Caco-2 (cell line): Measurements from ENCODE around the gene NCAM2. TPM values are rescaled to one million over a fixed set of nuclear protein-coding genes. Genes with fewer than 3 reads are reported as not detected.

Source experiments
- BruUV-seq: library from RNA; stranded (reverse); fragments of 400-500 nt; replicated peaks from 2 replicates; lab custom pipeline; 2021; lab: Mats Ljungman, UMichigan
- CTCF ChIA-PET: fragments of 300-600 bp; sonication (Branson Sonifier 250); formaldehyde crosslinking; loops from one replicate; lab custom pipeline; 2022; ENCODE audit warnings: antibody characterized with exemption; lab: Charles Lee
- POLR2A ChIA-PET: fragments of 300-600 bp; sonication (Branson Sonifier 250); formaldehyde crosslinking; loops from one replicate; lab custom pipeline; 2022; ENCODE audit warnings: antibody characterized with exemption; lab: Charles Lee
- DNase-seq, 2 experiments: peaks; one replicate each; pipeline versions ENCODE4 v3.0.0 to v3.0.0-alpha.2; 2020 to 2022
- H3K27me3 ChIP-seq: replicated peaks from 2 replicates; pipeline ENCODE4 v1.6.0; 2011; ENCODE audit warnings: low read length; ENCODE audit not compliant: control insufficient read depth, insufficient read depth
- H3K36me3 ChIP-seq: 2 replicates; pipeline ENCODE4 v1.5.1; 2011; ENCODE audit warnings: low read length; ENCODE audit not compliant: control insufficient read depth, insufficient read depth
- H3K4me1 ChIP-seq: fragments of 250-450 bp; sonication (Bioruptor Pico); 2 replicates; pipeline ENCODE4 v1.5.1; 2020; ENCODE audit warnings: mild to moderate bottlenecking
- H3K4me3 ChIP-seq: 2 replicates; pipeline ENCODE4 v1.5.1; 2011; ENCODE audit warnings: low read depth, mild to moderate bottlenecking, control low read depth, low read length
- H3K9me3 ChIP-seq: fragments of 250-450 bp; sonication (Bioruptor Pico); 2 replicates; pipeline ENCODE4 v1.5.1; 2020; ENCODE audit warnings: mild to moderate bottlenecking, moderate library complexity
- H3K27ac Mint-ChIP-seq: one replicate; pipeline ENCODE4 v1.8.0; 2022; ENCODE audit warnings: mixed read lengths; ENCODE audit not compliant: unreplicated experiment
- H3K27me3 Mint-ChIP-seq: one replicate; pipeline ENCODE4 v1.8.0; 2022; ENCODE audit warnings: mixed read lengths; ENCODE audit not compliant: insufficient read depth, unreplicated experiment
- H3K36me3 Mint-ChIP-seq: one replicate; pipeline ENCODE4 v1.8.0; 2022; ENCODE audit warnings: mild to moderate bottlenecking, mixed read lengths; ENCODE audit not compliant: insufficient read depth, unreplicated experiment
- H3K4me1 Mint-ChIP-seq: one replicate; pipeline ENCODE4 v1.8.0; 2022; ENCODE audit warnings: low read depth, mixed read lengths; ENCODE audit not compliant: unreplicated experiment
- H3K4me3 Mint-ChIP-seq: one replicate; pipeline ENCODE4 v1.8.0; 2022; ENCODE audit warnings: mild to moderate bottlenecking, moderate library complexity, mixed read lengths; ENCODE audit not compliant: unreplicated experiment
- H3K9me3 Mint-ChIP-seq: one replicate; pipeline ENCODE4 v1.8.0; 2022; ENCODE audit warnings: mixed read lengths; ENCODE audit not compliant: unreplicated experiment
- intact Hi-C: fragments of 100-400 bp; cut with micrococcal nuclease; formaldehyde crosslinking; loops from one replicate; pipeline ENCODE4 v1.10.0; 2022; ENCODE audit not compliant: unreplicated experiment
- total RNA-seq: library from RNA; stranded (reverse); gene quantifications from 2 replicates; pipeline ENCODE4 v1.2.3, GENCODE V29; 2022
- TF ChIP-seq, protein P1 (sequence below), 2 experiments: fragments of 200-600 bp in 1 of 2; IDR thresholded peaks; 1 replicate in 1 of 2; 2 replicates in 1 of 2; pipeline versions ENCODE4 v1.5.1 to v1.8.0; 2011 to 2022; ENCODE audit warnings: antibody characterized with exemption in 1 of 2, control low read depth in 1 of 2, inconsistent platforms in 1 of 2, low read depth in 1 of 2, low read length in 1 of 2, mild to moderate bottlenecking in 1 of 2, moderate library complexity in 1 of 2; ENCODE audit not compliant: insufficient read depth in 1 of 2, severe bottlenecking in 1 of 2, unreplicated experiment in 1 of 2

Gene NCAM2
- total RNA-seq, 1 experiment from 2014 or later = not detected

DNA sequence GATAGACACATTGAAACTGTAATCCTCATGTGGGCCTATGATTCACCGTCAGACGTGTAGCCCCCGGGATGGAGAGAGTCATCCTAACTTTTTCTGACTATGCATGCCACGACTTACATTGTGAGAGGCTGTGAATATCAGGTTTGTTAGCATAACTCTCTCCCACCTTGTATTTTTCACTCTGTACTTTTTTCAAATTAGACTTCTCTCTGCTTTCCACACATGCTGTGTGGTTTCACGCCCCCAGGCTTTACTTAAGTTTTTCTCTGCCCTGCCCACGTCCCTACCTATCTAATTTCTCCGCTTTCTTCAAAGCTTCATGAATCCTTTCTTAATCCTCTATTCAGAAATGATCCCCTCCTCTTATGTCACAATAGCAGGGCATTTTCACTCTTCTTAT lies 3.4 kb upstream of the NCAM2 start:
- intact Hi-C loops = loop anchor here (5.0 kb wide), 1 partner anchor 168 kb away; no protein-coding TSS in a partner anchor
- H3K27me3 Mint-ChIP-seq = peaks cover 6% of the 10 kb centered on the region
- ChIA-PET CTCF (no interaction called here), POLR2A (no interaction called here)
- no peak overlapping the region for H3K4me3 Mint-ChIP-seq
- no peaks in the 10 kb centered on the region for H3K4me1 ChIP-seq
- H3K9me3 ChIP-seq = no peaks in the 10 kb centered on the region
- no peaks in the 10 kb centered on the region for H3K27me3 ChIP-seq
- TF ChIP-seq, protein P1, sequence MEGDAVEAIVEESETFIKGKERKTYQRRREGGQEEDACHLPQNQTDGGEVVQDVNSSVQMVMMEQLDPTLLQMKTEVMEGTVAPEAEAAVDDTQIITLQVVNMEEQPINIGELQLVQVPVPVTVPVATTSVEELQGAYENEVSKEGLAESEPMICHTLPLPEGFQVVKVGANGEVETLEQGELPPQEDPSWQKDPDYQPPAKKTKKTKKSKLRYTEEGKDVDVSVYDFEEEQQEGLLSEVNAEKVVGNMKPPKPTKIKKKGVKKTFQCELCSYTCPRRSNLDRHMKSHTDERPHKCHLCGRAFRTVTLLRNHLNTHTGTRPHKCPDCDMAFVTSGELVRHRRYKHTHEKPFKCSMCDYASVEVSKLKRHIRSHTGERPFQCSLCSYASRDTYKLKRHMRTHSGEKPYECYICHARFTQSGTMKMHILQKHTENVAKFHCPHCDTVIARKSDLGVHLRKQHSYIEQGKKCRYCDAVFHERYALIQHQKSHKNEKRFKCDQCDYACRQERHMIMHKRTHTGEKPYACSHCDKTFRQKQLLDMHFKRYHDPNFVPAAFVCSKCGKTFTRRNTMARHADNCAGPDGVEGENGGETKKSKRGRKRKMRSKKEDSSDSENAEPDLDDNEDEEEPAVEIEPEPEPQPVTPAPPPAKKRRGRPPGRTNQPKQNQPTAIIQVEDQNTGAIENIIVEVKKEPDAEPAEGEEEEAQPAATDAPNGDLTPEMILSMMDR (IDR thresholded peaks at IDR 0.05; ENCODE audit: insufficient read depth in 1 of 2, low read depth in 1 of 2, low read length in 1 of 2, severe bottlenecking in 1 of 2, unreplicated experiment in 1 of 2) = no peak
- no peaks in the 10 kb centered on the region for H3K36me3 Mint-ChIP-seq
- H3K4me3 ChIP-seq = no peak overlapping the region
- no peaks in the 10 kb centered on the region for H3K9me3 Mint-ChIP-seq
- H3K27ac Mint-ChIP-seq = no peak overlapping the region
- no peaks in the 10 kb centered on the region for H3K4me1 Mint-ChIP-seq
- H3K36me3 ChIP-seq = no peaks in the 10 kb centered on the region
- BruUV-seq = no TSS peak
- DNase-seq = no peak

DNA sequence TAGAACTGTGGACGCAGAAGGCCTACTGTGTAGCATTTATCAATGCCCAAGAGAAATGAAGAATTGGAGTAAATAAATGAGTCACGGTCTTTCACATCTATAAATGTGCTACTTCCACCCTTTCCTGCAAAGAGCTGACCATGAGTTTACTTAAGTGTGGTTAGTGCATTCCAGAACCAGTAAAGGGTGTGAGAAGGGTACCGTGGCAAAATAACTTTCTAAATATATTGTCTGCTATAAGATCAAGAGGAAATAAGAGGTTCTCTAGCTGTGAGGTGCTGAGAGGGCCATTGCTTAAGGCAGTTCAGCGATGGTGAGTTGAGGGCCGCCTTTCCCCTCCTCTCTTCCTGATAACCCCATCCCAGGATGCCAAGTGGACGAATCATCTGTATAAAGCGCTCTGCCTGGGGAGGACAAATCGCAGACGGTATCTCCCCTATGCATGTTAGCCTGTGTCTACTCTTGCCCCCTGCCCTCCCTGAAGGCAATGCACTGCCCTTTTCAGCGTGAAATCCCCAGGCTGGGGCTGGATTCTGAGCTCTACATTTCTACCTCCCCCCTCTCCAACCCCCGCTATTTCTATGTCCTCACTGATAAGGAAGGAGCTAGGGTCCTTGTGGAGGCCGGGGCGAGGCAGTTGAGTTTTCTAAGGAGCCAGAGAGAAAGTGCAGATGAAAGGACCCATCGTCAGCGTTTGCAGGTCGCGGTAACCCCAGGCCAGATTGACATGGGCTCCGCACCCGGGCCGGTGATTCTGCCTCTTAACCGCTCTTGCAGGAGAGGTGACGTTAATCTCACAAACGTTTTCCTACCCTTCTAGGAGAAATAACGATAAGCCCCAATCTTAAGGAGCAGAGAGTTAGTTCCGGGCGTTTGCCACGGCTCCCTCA lies 1.5 kb upstream of the NCAM2 start:
- TF ChIP-seq, protein P1 (IDR thresholded peaks at IDR 0.05; ENCODE audit: insufficient read depth in 1 of 2, low read depth in 1 of 2, low read length in 1 of 2, severe bottlenecking in 1 of 2, unreplicated experiment in 1 of 2) = no peak
- POLR2A ChIA-PET = no interaction called here
- no peaks in the 10 kb centered on the region for H3K9me3 ChIP-seq
- H3K4me3 ChIP-seq = no peak overlapping the region
- no peaks in the 10 kb centered on the region for H3K4me1 ChIP-seq
- H3K27me3 ChIP-seq = no peaks in the 10 kb centered on the region
- H3K36me3 ChIP-seq = no peaks in the 10 kb centered on the region
- Mint-ChIP-seq H3K9me3 (no peaks in the 10 kb centered on the region), H3K4me3 (no peak overlapping the region), H3K27ac (no peak overlapping the region), H3K36me3 (no peaks in the 10 kb centered on the region), H3K4me1 (no peaks in the 10 kb centered on the region), H3K27me3 (peaks cover 11% of the 10 kb centered on the region)
- no TSS peak for BruUV-seq
- CTCF ChIA-PET = no interaction called here
- intact Hi-C loops = loop anchor here (5.0 kb wide), 1 partner anchor 166 kb away; no protein-coding TSS in a partner anchor
- no peak for DNase-seq

DNA sequence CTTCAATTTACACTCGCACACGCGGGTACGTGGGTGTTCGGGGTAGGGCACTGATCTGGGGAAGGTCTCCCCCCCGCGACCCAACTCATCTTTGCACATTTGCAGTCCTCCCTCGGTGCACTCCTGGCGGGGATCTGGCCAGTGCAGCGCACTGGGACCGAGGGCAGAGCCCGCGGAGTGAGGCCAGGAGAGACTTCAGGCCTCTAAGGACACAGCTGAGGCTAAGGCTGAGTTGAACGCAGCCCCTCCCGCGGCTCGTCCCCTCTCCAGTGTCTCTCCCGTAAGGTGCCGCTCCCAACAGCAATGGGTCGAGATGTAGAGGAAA lies 936 bp upstream of the NCAM2 start:
- TF ChIP-seq, protein P1 (IDR thresholded peaks at IDR 0.05; ENCODE audit: insufficient read depth in 1 of 2, low read depth in 1 of 2, low read length in 1 of 2, severe bottlenecking in 1 of 2, unreplicated experiment in 1 of 2) = no peak
- H3K27me3 ChIP-seq = no peaks in the 10 kb centered on the region
- no peak overlapping the region for H3K4me3 ChIP-seq
- no peak for DNase-seq
- Mint-ChIP-seq H3K36me3 (no peaks in the 10 kb centered on the region), H3K9me3 (no peaks in the 10 kb centered on the region), H3K4me1 (no peaks in the 10 kb centered on the region), H3K4me3 (no peak overlapping the region), H3K27ac (no peak overlapping the region), H3K27me3 (peaks cover 14% of the 10 kb centered on the region)
- no peaks in the 10 kb centered on the region for H3K4me1 ChIP-seq
- ChIA-PET POLR2A (no interaction called here), CTCF (no interaction called here)
- no TSS peak for BruUV-seq
- H3K9me3 ChIP-seq = no peaks in the 10 kb centered on the region
- no peaks in the 10 kb centered on the region for H3K36me3 ChIP-seq
- intact Hi-C loops = loop anchor here (5.0 kb wide), 1 partner anchor 165 kb away; no protein-coding TSS in a partner anchor
